ENCODE results near the gene ADCYAP1R1.

The ADCYAP1R1 gene

DNA sequence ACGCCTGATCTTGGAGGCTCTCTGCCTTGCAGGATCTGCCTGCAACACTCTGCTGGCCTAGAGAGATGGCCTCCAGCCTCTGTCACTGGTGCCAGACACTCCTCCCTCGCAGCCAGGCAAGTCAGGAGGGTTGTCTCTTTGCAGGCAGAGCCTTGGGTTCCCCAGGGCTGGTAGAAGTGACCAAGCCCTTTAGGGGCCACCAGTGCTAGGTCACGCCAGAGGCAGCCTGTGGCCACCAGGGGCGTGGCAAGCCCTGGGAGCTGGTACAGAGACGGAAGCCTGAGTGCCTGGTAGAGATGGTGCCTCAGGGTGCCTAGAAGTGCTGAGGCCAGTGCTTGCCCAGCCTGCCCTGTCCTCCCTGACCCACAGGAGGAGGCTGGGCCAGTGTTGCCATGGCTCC, 9.1 kb downstream of the ADCYAP1R1 start:
- ChIA-PET CTCF (no interaction called here), POLR2A (no interaction called here)
- no peak overlapping the region for H3K4me3 ChIP-seq (ENCODE audit: low read depth, low read length)
- TF ChIP-seq, protein P1, sequence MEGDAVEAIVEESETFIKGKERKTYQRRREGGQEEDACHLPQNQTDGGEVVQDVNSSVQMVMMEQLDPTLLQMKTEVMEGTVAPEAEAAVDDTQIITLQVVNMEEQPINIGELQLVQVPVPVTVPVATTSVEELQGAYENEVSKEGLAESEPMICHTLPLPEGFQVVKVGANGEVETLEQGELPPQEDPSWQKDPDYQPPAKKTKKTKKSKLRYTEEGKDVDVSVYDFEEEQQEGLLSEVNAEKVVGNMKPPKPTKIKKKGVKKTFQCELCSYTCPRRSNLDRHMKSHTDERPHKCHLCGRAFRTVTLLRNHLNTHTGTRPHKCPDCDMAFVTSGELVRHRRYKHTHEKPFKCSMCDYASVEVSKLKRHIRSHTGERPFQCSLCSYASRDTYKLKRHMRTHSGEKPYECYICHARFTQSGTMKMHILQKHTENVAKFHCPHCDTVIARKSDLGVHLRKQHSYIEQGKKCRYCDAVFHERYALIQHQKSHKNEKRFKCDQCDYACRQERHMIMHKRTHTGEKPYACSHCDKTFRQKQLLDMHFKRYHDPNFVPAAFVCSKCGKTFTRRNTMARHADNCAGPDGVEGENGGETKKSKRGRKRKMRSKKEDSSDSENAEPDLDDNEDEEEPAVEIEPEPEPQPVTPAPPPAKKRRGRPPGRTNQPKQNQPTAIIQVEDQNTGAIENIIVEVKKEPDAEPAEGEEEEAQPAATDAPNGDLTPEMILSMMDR (IDR thresholded peaks at IDR 0.05; ENCODE audit: insufficient read depth, low read length, missing control alignments) = no peak
- no peak for DNase-seq (ENCODE audit: low read depth, low spot score)

DNA sequence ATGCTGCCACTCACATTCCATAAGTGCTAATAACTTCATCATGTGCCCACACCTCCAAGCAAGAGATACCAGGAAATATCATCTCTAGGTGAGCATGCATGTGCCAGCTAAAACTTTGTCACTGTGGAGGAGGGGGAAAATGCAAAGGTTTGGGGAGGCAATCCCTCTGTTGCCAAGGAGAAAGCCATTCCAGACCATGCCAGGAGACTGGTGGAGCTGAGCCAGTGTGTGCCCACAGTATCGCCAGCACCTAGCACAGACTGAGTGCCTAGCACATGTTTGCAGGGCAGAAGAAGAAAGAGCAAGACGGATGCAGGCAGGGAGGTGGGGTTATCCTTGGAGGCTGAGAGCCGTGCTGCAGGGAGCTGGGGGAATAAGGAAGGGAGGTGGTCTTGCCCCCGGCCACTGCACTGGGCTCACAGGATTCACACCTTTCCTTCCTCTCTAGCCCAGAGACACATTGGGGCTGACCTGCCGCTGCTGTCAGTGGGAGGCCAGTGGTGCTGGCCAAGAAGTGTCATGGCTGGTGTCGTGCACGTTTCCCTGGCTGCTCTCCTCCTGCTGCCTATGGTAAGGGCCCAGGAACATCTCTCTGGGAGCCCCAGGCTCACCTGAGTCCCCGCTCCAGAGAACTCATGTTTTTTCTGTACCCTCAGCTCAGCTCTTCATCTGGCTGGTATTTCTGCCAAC, 10.8 kb downstream of the ADCYAP1R1 start:
- POLR2A ChIA-PET = no interaction called here
- CTCF ChIA-PET = no interaction called here
- DNase-seq (ENCODE audit: low read depth, low spot score) = no peak
- no peak overlapping the region for H3K4me3 ChIP-seq (ENCODE audit: low read depth, low read length)
- TF ChIP-seq, protein P1 (IDR thresholded peaks at IDR 0.05; ENCODE audit: insufficient read depth, low read length, missing control alignments) = no peak

DNA sequence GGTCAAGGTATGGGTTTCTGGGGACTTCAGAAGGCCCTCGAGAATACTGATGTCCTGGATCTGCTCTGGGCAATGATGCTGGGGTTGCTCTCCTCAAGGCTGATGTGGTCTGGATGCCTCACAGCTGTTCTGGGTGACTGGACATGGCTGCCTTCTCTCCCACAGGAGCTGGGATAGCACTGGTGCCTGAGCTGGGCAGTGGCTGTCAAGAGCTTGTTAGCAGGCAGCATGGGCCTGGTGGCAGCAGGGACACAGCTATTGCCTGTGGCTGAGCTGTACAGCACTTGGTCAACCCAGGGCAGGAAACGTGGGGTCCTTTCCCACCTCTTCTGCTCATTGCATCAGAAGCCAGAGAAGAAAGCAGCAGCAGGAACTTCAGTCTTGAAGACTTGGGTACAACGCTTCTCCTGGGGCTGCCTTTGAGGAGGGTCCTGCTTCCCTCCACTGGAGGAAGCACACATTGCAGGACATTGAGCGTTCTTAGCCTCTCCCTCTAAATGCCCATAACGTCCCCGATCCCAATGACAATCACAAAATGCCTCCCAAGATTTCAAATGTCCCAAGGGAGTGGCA, 13.0 kb downstream of the ADCYAP1R1 start:
- H3K4me3 ChIP-seq (ENCODE audit: low read depth, low read length) = no peak overlapping the region
- DNase-seq (ENCODE audit: low read depth, low spot score) = no peak
- TF ChIP-seq, protein P1 (IDR thresholded peaks at IDR 0.05; ENCODE audit: insufficient read depth, low read length, missing control alignments) = no peak
- ChIA-PET CTCF (no interaction called here), POLR2A (no interaction called here)

DNA sequence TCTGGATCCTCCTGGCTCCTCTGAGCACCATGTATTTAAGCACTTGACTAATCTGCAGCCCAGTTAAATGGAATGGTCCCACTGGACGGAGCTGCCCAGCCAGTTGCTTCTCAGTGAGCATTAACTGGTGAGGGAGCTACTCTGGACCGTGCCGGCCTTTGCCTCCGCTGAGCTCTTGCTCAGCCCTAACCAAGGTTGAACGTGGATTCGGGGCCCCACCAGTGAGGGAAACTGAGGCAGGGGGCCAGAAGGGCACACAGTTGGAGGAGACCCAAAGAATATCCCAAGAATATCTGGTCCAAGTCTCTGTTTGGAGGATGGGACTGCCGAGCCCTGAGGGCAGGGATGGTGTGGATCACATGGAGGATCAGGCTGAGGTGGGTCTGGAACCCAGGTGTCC, 13.7 kb downstream of the ADCYAP1R1 start:
- no peak for DNase-seq (ENCODE audit: low read depth, low spot score)
- CTCF ChIA-PET = no interaction called here

DNA sequence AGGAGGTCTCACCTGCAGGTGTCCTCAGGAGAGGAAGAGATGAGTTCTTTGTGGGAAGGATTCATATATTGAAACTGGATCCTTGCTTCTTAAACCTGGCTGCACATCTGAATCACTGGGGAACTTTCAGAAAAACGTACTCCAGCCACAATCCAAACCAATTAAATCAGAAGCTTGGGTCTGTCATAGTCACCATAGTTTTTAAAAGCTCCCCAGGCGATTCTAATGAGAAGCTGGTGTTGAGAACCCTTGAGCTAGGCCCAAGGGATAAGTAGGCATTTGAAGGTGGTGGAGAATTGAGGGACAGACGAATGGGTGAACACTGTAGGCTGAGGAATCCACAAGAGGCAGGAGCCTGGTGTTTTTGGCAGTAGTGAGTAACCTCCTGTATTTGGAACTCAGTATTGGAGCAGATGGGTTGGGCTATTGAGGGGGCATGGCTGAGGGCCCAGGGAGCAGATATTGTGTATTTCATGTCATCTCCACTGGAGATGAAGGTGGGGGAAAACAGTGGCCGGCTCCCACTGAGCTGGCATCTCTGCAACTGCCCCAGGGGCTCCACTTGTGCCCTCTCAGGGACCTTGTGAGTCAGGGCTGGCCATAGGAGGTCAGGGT, 14.5 kb downstream of the ADCYAP1R1 start:
- POLR2A ChIA-PET = no interaction called here

More for the DNA sequence above, 13.7 kb downstream of the ADCYAP1R1 start:
- TF ChIP-seq, protein P1 (IDR thresholded peaks at IDR 0.05; ENCODE audit: insufficient read depth, low read length, missing control alignments) = no peak
- POLR2A ChIA-PET = no interaction called here
- H3K4me3 ChIP-seq (ENCODE audit: low read depth, low read length) = no peak overlapping the region

DNA sequence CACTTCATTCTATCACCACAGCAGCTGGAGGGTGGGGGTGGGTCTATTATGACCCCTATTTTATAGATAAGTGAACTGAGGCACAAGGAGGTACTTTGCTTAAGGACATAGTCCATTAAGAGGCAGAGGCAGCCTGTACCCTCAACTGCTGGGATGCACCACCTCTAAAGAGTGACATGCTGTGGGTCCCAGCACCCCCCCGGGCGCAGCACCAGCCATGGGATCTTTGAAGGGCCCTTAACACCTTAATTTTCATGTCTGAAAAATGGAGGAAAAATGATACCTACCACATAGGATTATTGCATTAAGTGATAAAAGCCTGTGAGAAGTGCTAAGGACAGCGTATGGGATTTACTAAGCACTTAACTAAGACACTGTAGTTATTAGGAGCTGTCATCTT, 15.4 kb downstream of the ADCYAP1R1 start:
- TF ChIP-seq, protein P1 (IDR thresholded peaks at IDR 0.05; ENCODE audit: insufficient read depth, low read length, missing control alignments) = no peak
- ChIA-PET CTCF (no interaction called here), POLR2A (no interaction called here)
- DNase-seq (ENCODE audit: low read depth, low spot score) = no peak
- no peak overlapping the region for H3K4me3 ChIP-seq (ENCODE audit: low read depth, low read length)

More for the DNA sequence above, 14.5 kb downstream of the ADCYAP1R1 start:
- DNase-seq (ENCODE audit: low read depth, low spot score) = no peak
- TF ChIP-seq, protein P1 (IDR thresholded peaks at IDR 0.05; ENCODE audit: insufficient read depth, low read length, missing control alignments) = no peak
- CTCF ChIA-PET = no interaction called here
- no peak overlapping the region for H3K4me3 ChIP-seq (ENCODE audit: low read depth, low read length)
